Measurements from ENCODE around the gene GRID2. TPM values are rescaled to one million over a fixed set of nuclear protein-coding genes. Genes with fewer than 3 reads are reported as not detected.
A peak's percentile ranks its signal among the peaks of the same experiment; 100 is the strongest.

GRID2 gene
- total RNA-seq, 2 experiments from 2014 or later, result not detected

GRCh38 chr4:93744961-93745360 lies 1441.2 kb downstream of the GRID2 start:
- no peaks in the 10 kb centered on the region for H3K27me3 Mint-ChIP-seq
- H3K4me1 Mint-ChIP-seq, result no peaks in the 10 kb centered on the region
- no peak overlapping the region for H3K27ac Mint-ChIP-seq
- no peaks in the 10 kb centered on the region for H3K36me3 Mint-ChIP-seq (ENCODE audit: low read depth)
- DNase-seq (no peak), ATAC-seq (no peak)
- intact Hi-C loops (cut with DNase I, micrococcal nuclease), result no loop called here
- ChIA-PET CTCF (no interaction called here), POLR2A (no interaction called here)
- H3K4me3 Mint-ChIP-seq, result no peak overlapping the region
- no peaks in the 10 kb centered on the region for H3K9me3 Mint-ChIP-seq (ENCODE audit: low read depth)

- ATAC-seq (no peak), DNase-seq (no peak)
- ChIA-PET POLR2A (no interaction called here), CTCF (no interaction called here)
- Mint-ChIP-seq H3K9me3 (ENCODE audit: low read depth) (no peaks in the 10 kb centered on the region), H3K27ac (no peak overlapping the region), H3K27me3 (no peaks in the 10 kb centered on the region), H3K36me3 (ENCODE audit: low read depth) (no peaks in the 10 kb centered on the region), H3K4me1 (no peaks in the 10 kb centered on the region), H3K4me3 (no peak overlapping the region)
- intact Hi-C loops (cut with DNase I, micrococcal nuclease), result no loop called here
These were observed 1442.3 kb downstream of the GRID2 start for GRCh38 chr4:93746031-93746430.

GRCh38 chr4:93747220-93747619 lies 1443.5 kb downstream of the GRID2 start:
- ChIA-PET POLR2A (no interaction called here), CTCF (no interaction called here)
- Mint-ChIP-seq H3K27me3 (no peaks in the 10 kb centered on the region), H3K9me3 (ENCODE audit: low read depth) (no peaks in the 10 kb centered on the region), H3K4me3 (no peak overlapping the region), H3K4me1 (no peaks in the 10 kb centered on the region), H3K27ac (no peak overlapping the region), H3K36me3 (ENCODE audit: low read depth) (no peaks in the 10 kb centered on the region)
- intact Hi-C loops (cut with DNase I, micrococcal nuclease), result no loop called here
- DNase-seq (no peak), ATAC-seq (no peak)

- H3K4me1 Mint-ChIP-seq, result no peaks in the 10 kb centered on the region
- intact Hi-C loops (cut with DNase I, micrococcal nuclease), result no loop called here
- ATAC-seq (no peak), DNase-seq (no peak)
- no peaks in the 10 kb centered on the region for H3K9me3 Mint-ChIP-seq (ENCODE audit: low read depth)
- CTCF ChIA-PET, result no interaction called here
- H3K27ac Mint-ChIP-seq, result no peak overlapping the region
- no peak overlapping the region for H3K4me3 Mint-ChIP-seq
- no peaks in the 10 kb centered on the region for H3K36me3 Mint-ChIP-seq (ENCODE audit: low read depth)
- H3K27me3 Mint-ChIP-seq, result no peaks in the 10 kb centered on the region
- POLR2A ChIA-PET, result interaction anchor here (0.6 kb wide), 1 partner anchor 1078 kb away, joined by 4 read pairs; no protein-coding TSS in a partner anchor
These were observed 1444.9 kb downstream of the GRID2 start for GRCh38 chr4:93748373-93749291.

GRCh38 chr4:93749292-93749761 lies 1445.6 kb downstream of the GRID2 start:
- POLR2A ChIA-PET, result no interaction called here
- CTCF ChIA-PET, result no interaction called here
- no peak overlapping the region for H3K27ac Mint-ChIP-seq

GRCh38 chr4:93751411-93751810 lies 1447.6 kb downstream of the GRID2 start:
- intact Hi-C loops (cut with DNase I, micrococcal nuclease), result no loop called here
- ATAC-seq, result no peak
- POLR2A ChIA-PET, result no interaction called here
- Mint-ChIP-seq H3K4me1 (no peaks in the 10 kb centered on the region), H3K27me3 (no peaks in the 10 kb centered on the region), H3K27ac (no peak overlapping the region), H3K4me3 (no peak overlapping the region), H3K9me3 (ENCODE audit: low read depth) (no peaks in the 10 kb centered on the region), H3K36me3 (ENCODE audit: low read depth) (no peaks in the 10 kb centered on the region)
- CTCF ChIA-PET, result interaction anchor here (1.1 kb wide), 1 partner anchor 8 kb away, joined by 3 read pairs; no protein-coding TSS in a partner anchor
- DNase-seq, result no peak

More at GRCh38 chr4:93749292-93749761, 1445.6 kb downstream of the GRID2 start:
- ATAC-seq (no peak), DNase-seq (no peak)
- Mint-ChIP-seq H3K36me3 (ENCODE audit: low read depth) (no peaks in the 10 kb centered on the region), H3K4me3 (no peak overlapping the region), H3K4me1 (no peaks in the 10 kb centered on the region), H3K27me3 (no peaks in the 10 kb centered on the region), H3K9me3 (ENCODE audit: low read depth) (no peaks in the 10 kb centered on the region)
- intact Hi-C loops (cut with DNase I, micrococcal nuclease), result no loop called here

- no peaks in the 10 kb centered on the region for H3K4me1 Mint-ChIP-seq
- intact Hi-C loops (cut with DNase I, micrococcal nuclease), result no loop called here
- no peak overlapping the region for H3K4me3 Mint-ChIP-seq
- no peak for DNase-seq
- no peak overlapping the region for H3K27ac Mint-ChIP-seq
- peaks cover 3% of the 10 kb centered on the region for H3K27me3 Mint-ChIP-seq
- POLR2A ChIA-PET, result no interaction called here
- H3K9me3 Mint-ChIP-seq (ENCODE audit: low read depth), result no peaks in the 10 kb centered on the region
- no peak for ATAC-seq
- no peaks in the 10 kb centered on the region for H3K36me3 Mint-ChIP-seq (ENCODE audit: low read depth)
- CTCF ChIA-PET, result no interaction called here
These were observed 1452.3 kb downstream of the GRID2 start for GRCh38 chr4:93756101-93756500.

GRCh38 chr4:93759506-93759905 lies 1455.7 kb downstream of the GRID2 start:
- no peaks in the 10 kb centered on the region for H3K36me3 Mint-ChIP-seq (ENCODE audit: low read depth)
- intact Hi-C loops (cut with DNase I, micrococcal nuclease), result no loop called here
- H3K27me3 Mint-ChIP-seq, result peaks cover 3% of the 10 kb centered on the region
- POLR2A ChIA-PET, result no interaction called here
- no peaks in the 10 kb centered on the region for H3K9me3 Mint-ChIP-seq (ENCODE audit: low read depth)
- no peak for ATAC-seq
- H3K4me1 Mint-ChIP-seq, result no peaks in the 10 kb centered on the region
- H3K4me3 Mint-ChIP-seq, result no peak overlapping the region
- DNase-seq, result no peak
- CTCF ChIA-PET, result no interaction called here
- no peak overlapping the region for H3K27ac Mint-ChIP-seq

GRCh38 chr4:93760284-93760683 lies 1456.5 kb downstream of the GRID2 start:
- no peak overlapping the region for H3K27ac Mint-ChIP-seq
- intact Hi-C loops (cut with DNase I, micrococcal nuclease), result no loop called here
- ATAC-seq (no peak), DNase-seq (no peak)
- no peaks in the 10 kb centered on the region for H3K9me3 Mint-ChIP-seq (ENCODE audit: low read depth)
- H3K4me3 Mint-ChIP-seq, result no peak overlapping the region
- POLR2A ChIA-PET, result no interaction called here
- CTCF ChIA-PET, result no interaction called here
- H3K27me3 Mint-ChIP-seq, result peaks cover 3% of the 10 kb centered on the region
- no peaks in the 10 kb centered on the region for H3K36me3 Mint-ChIP-seq (ENCODE audit: low read depth)
- H3K4me1 Mint-ChIP-seq, result no peaks in the 10 kb centered on the region

GRCh38 chr4:93761286-93761685 lies 1457.5 kb downstream of the GRID2 start:
- Mint-ChIP-seq H3K36me3 (ENCODE audit: low read depth) (no peaks in the 10 kb centered on the region), H3K27ac (no peak overlapping the region), H3K4me1 (no peaks in the 10 kb centered on the region), H3K9me3 (ENCODE audit: low read depth) (no peaks in the 10 kb centered on the region), H3K27me3 (peaks cover 3% of the 10 kb centered on the region), H3K4me3 (no peak overlapping the region)
- ATAC-seq (no peak), DNase-seq (no peak)
- POLR2A ChIA-PET, result no interaction called here
- intact Hi-C loops (cut with DNase I, micrococcal nuclease), result no loop called here
- CTCF ChIA-PET, result interaction anchor here (0.6 kb wide), 1 partner anchor 10 kb away, joined by 3 read pairs; no protein-coding TSS in a partner anchor

- CTCF ChIA-PET, result no interaction called here
- Mint-ChIP-seq H3K9me3 (ENCODE audit: low read depth) (no peaks in the 10 kb centered on the region), H3K27ac (no peak overlapping the region), H3K4me3 (no peak overlapping the region), H3K36me3 (ENCODE audit: low read depth) (no peaks in the 10 kb centered on the region), H3K27me3 (peaks cover 1% of the 10 kb centered on the region), H3K4me1 (no peaks in the 10 kb centered on the region)
- POLR2A ChIA-PET, result no interaction called here
- intact Hi-C loops (cut with DNase I, micrococcal nuclease), result no loop called here
- DNase-seq (peak; percentile 11), ATAC-seq (no peak)
These were observed 1461.0 kb downstream of the GRID2 start for GRCh38 chr4:93764639-93765246.

- Mint-ChIP-seq H3K4me3 (no peak overlapping the region), H3K9me3 (ENCODE audit: low read depth) (no peaks in the 10 kb centered on the region), H3K4me1 (no peaks in the 10 kb centered on the region), H3K36me3 (ENCODE audit: low read depth) (no peaks in the 10 kb centered on the region), H3K27me3 (peaks cover 3% of the 10 kb centered on the region), H3K27ac (no peak overlapping the region)
- ChIA-PET CTCF (interaction anchor here (0.6 kb wide), 1 partner anchor 1203 kb away, joined by 3 read pairs; no protein-coding TSS in a partner anchor), POLR2A (no interaction called here)
- ATAC-seq (no peak), DNase-seq (no peak)
- intact Hi-C loops (cut with DNase I, micrococcal nuclease), result no loop called here
These were observed 1464.2 kb downstream of the GRID2 start for GRCh38 chr4:93767917-93768316.

Measured in activated CD4-positive, alpha-beta T cell treated with anti-CD3 and anti-CD28 coated beads for 36 hours (primary cell).